H9 (cell line): ENCODE data around the gene AGO3. TPM values are rescaled to one million over a fixed set of nuclear protein-coding genes. Genes with fewer than 3 reads are reported as not detected.

Experiments used
- DNase-seq: peaks from one replicate; pipeline ENCODE4 v3.0.0-alpha.2; 2017
- H2AFZ ChIP-seq: one replicate; pipeline ENCODE4 v1.6.1; 2013; ENCODE audit warnings: mild to moderate bottlenecking, low read length, control low read depth, moderate library complexity
- H2AK5ac ChIP-seq: 2 replicates; pipeline ENCODE4 v1.6.1; 2013; ENCODE audit warnings: low read length, control low read depth, mixed read lengths; ENCODE audit not compliant: insufficient read length
- H2BK120ac ChIP-seq: one replicate; pipeline ENCODE4 v1.6.1; 2013; ENCODE audit warnings: low read depth, mild to moderate bottlenecking, low read length, control low read depth, inconsistent platforms; ENCODE audit not compliant: poor library complexity, severe bottlenecking
- H2BK12ac ChIP-seq: 2 replicates; pipeline ENCODE4 v1.6.1; 2013; ENCODE audit warnings: low read length, control low read depth, mixed read lengths, low read depth; ENCODE audit not compliant: insufficient read length
- H2BK15ac ChIP-seq: 2 replicates; pipeline ENCODE4 v1.6.1; 2013; ENCODE audit warnings: low read depth, low read length, control low read depth
- H2BK20ac ChIP-seq: one replicate; pipeline ENCODE4 v1.6.1; 2013; ENCODE audit warnings: low read depth, mild to moderate bottlenecking, low read length, control low read depth, inconsistent platforms; ENCODE audit not compliant: poor library complexity, severe bottlenecking
- H2BK5ac ChIP-seq: 2 replicates; pipeline ENCODE4 v1.6.1; 2013; ENCODE audit warnings: low read length, control low read depth, mixed read lengths; ENCODE audit not compliant: insufficient read length
- H3K14ac ChIP-seq: 2 replicates; pipeline ENCODE4 v1.6.1; 2013; ENCODE audit warnings: low read length, control low read depth; ENCODE audit not compliant: insufficient read depth
- H3K18ac ChIP-seq: 2 replicates; pipeline ENCODE4 v1.6.1; 2013; ENCODE audit warnings: low read depth, mild to moderate bottlenecking, mixed read lengths, low read length, control low read depth; ENCODE audit not compliant: insufficient read length
- H3K23ac ChIP-seq: 2 replicates; pipeline ENCODE4 v1.6.1; 2013; ENCODE audit warnings: low read length, control low read depth, mixed read lengths, low read depth; ENCODE audit not compliant: insufficient read length
- H3K23me2 ChIP-seq: 2 replicates; pipeline ENCODE4 v1.6.1; 2013; ENCODE audit warnings: low read depth, mild to moderate bottlenecking, mixed read lengths, low read length, control low read depth; ENCODE audit not compliant: insufficient read length, poor library complexity, severe bottlenecking
- H3K27ac ChIP-seq: 2 replicates; pipeline ENCODE4 v1.5.1; 2013; ENCODE audit warnings: low read length, control low read depth, mixed read lengths, low read depth; ENCODE audit not compliant: insufficient read length
- H3K27me3 ChIP-seq: 2 replicates; pipeline ENCODE4 v1.6.1; 2013; ENCODE audit warnings: low read length, control low read depth, inconsistent platforms; ENCODE audit not compliant: insufficient read depth
- H3K4ac ChIP-seq: 2 replicates; pipeline ENCODE4 v1.6.1; 2013; ENCODE audit warnings: low read depth, mild to moderate bottlenecking, control low read depth, inconsistent platforms, low read length, moderate library complexity
- H3K4me1 ChIP-seq: 2 replicates; pipeline ENCODE4 v1.6.1; 2013; ENCODE audit warnings: low read length, control low read depth, inconsistent platforms; ENCODE audit not compliant: insufficient read depth
- H3K4me2 ChIP-seq: 2 replicates; pipeline ENCODE4 v1.6.1; 2013; ENCODE audit warnings: low read length, control low read depth, mixed read lengths; ENCODE audit not compliant: insufficient read length, insufficient read depth
- H3K56ac ChIP-seq: 2 replicates; pipeline ENCODE4 v1.6.1; 2013; ENCODE audit warnings: low read depth, mild to moderate bottlenecking, mixed read lengths, low read length, control low read depth; ENCODE audit not compliant: insufficient read length
- H3K79me1 ChIP-seq: 2 replicates; pipeline ENCODE4 v1.6.1; 2013; ENCODE audit warnings: low read depth, mild to moderate bottlenecking, moderate library complexity, low read length, control low read depth, inconsistent platforms; ENCODE audit not compliant: insufficient read depth, poor library complexity, severe bottlenecking
- H3K79me2 ChIP-seq: 2 replicates; pipeline ENCODE4 v1.6.1; 2013; ENCODE audit warnings: low read length, control low read depth, inconsistent platforms; ENCODE audit not compliant: insufficient read depth
- H3K9ac ChIP-seq: 2 replicates; pipeline ENCODE4 v1.6.1; 2013; ENCODE audit warnings: low read length, control low read depth, mixed read lengths; ENCODE audit not compliant: insufficient read length; ENCODE audit errors: extremely low read depth
- H3K9me3 ChIP-seq: one replicate; pipeline ENCODE4 v1.6.1; 2013; ENCODE audit warnings: low read depth, low read length, inconsistent platforms; ENCODE audit not compliant: control insufficient read depth
- H3T11ph ChIP-seq: one replicate; pipeline ENCODE4 v1.6.1; 2013; ENCODE audit warnings: mild to moderate bottlenecking, low read length, control low read depth, inconsistent platforms
- H4K20me1 ChIP-seq: one replicate; pipeline ENCODE4 v1.6.1; 2013; ENCODE audit not compliant: control insufficient read depth, insufficient read length, insufficient read depth
- H4K5ac ChIP-seq: 2 replicates; pipeline ENCODE4 v1.6.1; 2013; ENCODE audit warnings: low read depth, mild to moderate bottlenecking, mixed read lengths, low read length, control low read depth; ENCODE audit not compliant: insufficient read length
- H4K8ac ChIP-seq: replicated peaks from 2 replicates; pipeline ENCODE4 v1.6.1; 2013; ENCODE audit warnings: low read length, control low read depth, mixed read lengths, low read depth; ENCODE audit not compliant: insufficient read length
- H4K91ac ChIP-seq: 2 replicates; pipeline ENCODE4 v1.6.1; 2013; ENCODE audit warnings: low read depth, mild to moderate bottlenecking, moderate library complexity, mixed read lengths, low read length, control low read depth; ENCODE audit not compliant: insufficient read length
- H3K27ac Mint-ChIP-seq, 3 experiments: 2 replicates in 2 of 3; 3 replicates in 1 of 3; pipeline ENCODE4 v1.8.0; 2020 to 2021; ENCODE audit warnings: mixed read lengths in 3 of 3, mild to moderate bottlenecking in 1 of 3, moderate library complexity in 1 of 3
- H3K27me3 Mint-ChIP-seq: 2 replicates; pipeline ENCODE4 v1.8.0; 2021; ENCODE audit warnings: low read depth, mild to moderate bottlenecking, moderate library complexity, mixed read lengths
- H3K36me3 Mint-ChIP-seq, 3 experiments: 2 replicates in 2 of 3; 3 replicates in 1 of 3; pipeline ENCODE4 v1.8.0; 2020 to 2021; ENCODE audit warnings: low read depth in 3 of 3, mixed read lengths in 3 of 3; ENCODE audit not compliant: insufficient read depth in 1 of 3
- H3K4me1 Mint-ChIP-seq, 2 experiments: 2 replicates each; pipeline ENCODE4 v1.8.0; 2020; ENCODE audit warnings: mixed read lengths in 2 of 2
- H3K4me3 Mint-ChIP-seq, 2 experiments: 2 replicates in 1 of 2; 3 replicates in 1 of 2; pipeline ENCODE4 v1.8.0; 2020 to 2021; ENCODE audit warnings: mild to moderate bottlenecking in 2 of 2, mixed read lengths in 2 of 2, moderate library complexity in 1 of 2
- H3K9me3 Mint-ChIP-seq, 2 experiments: 2 replicates in 1 of 2; 3 replicates in 1 of 2; pipeline ENCODE4 v1.8.0; 2020; ENCODE audit warnings: mild to moderate bottlenecking in 2 of 2, mixed read lengths in 2 of 2, moderate library complexity in 1 of 2
- total RNA-seq: library from RNA; stranded (reverse); gene quantifications from 2 replicates; pipeline ENCODE4 v1.2.1, GENCODE V29; 2021
- TF ChIP-seq, protein P1 (sequence below): fragments of 200-600 bp; sonication (generic); conservative IDR thresholded peaks from 3 replicates; pipeline ENCODE4 v1.8.0; 2021; ENCODE audit warnings: antibody characterized with exemption, mild to moderate bottlenecking

The AGO3 gene
- total RNA-seq, 1 experiment from 2014 or later: 27.0 TPM

GRCh38 chr1:35899941-35900340 is 31.0 kb upstream of the AGO3 start:
- no peak overlapping the region for H4K5ac ChIP-seq
- H3K4me1 ChIP-seq: no peaks in the 10 kb centered on the region
- H2AK5ac ChIP-seq: no peak overlapping the region
- no peak for DNase-seq
- no peaks in the 10 kb centered on the region for H3K9me3 ChIP-seq
- H2BK120ac ChIP-seq: no peak overlapping the region
- Mint-ChIP-seq H3K4me1 (no peaks in the 10 kb centered on the region), H3K4me3 (no peak overlapping the region), H3K27me3 (no peaks in the 10 kb centered on the region), H3K9me3 (no peaks in the 10 kb centered on the region), H3K36me3 (peaks cover 36 to 97% (median 79%) of the 10 kb centered on the region in 3 experiments; a peak in 6 of 7 replicates), H3K27ac (no peak overlapping the region; a peak in 1 of 7 replicates)
- H2BK5ac ChIP-seq: no peak overlapping the region
- no peak overlapping the region for H4K91ac ChIP-seq
- no peak overlapping the region for H3K4me2 ChIP-seq
- no peak overlapping the region for H3K9ac ChIP-seq
- no peak overlapping the region for H4K8ac ChIP-seq
- H3K23ac ChIP-seq: no peak overlapping the region
- TF ChIP-seq, protein P1, sequence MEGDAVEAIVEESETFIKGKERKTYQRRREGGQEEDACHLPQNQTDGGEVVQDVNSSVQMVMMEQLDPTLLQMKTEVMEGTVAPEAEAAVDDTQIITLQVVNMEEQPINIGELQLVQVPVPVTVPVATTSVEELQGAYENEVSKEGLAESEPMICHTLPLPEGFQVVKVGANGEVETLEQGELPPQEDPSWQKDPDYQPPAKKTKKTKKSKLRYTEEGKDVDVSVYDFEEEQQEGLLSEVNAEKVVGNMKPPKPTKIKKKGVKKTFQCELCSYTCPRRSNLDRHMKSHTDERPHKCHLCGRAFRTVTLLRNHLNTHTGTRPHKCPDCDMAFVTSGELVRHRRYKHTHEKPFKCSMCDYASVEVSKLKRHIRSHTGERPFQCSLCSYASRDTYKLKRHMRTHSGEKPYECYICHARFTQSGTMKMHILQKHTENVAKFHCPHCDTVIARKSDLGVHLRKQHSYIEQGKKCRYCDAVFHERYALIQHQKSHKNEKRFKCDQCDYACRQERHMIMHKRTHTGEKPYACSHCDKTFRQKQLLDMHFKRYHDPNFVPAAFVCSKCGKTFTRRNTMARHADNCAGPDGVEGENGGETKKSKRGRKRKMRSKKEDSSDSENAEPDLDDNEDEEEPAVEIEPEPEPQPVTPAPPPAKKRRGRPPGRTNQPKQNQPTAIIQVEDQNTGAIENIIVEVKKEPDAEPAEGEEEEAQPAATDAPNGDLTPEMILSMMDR: peak; percentile 17; the same call in 1 of the 3 replicates
- no peaks in the 10 kb centered on the region for H3K79me2 ChIP-seq
- no peaks in the 10 kb centered on the region for H3K79me1 ChIP-seq
- H3K4ac ChIP-seq: no peak overlapping the region
- H2BK15ac ChIP-seq: no peak overlapping the region
- no peak overlapping the region for H2AFZ ChIP-seq
- H2BK12ac ChIP-seq: no peak overlapping the region
- no peaks in the 10 kb centered on the region for H4K20me1 ChIP-seq
- no peak overlapping the region for H3K56ac ChIP-seq
- H2BK20ac ChIP-seq: no peak overlapping the region
- H3T11ph ChIP-seq: no peak overlapping the region
- no peaks in the 10 kb centered on the region for H3K27me3 ChIP-seq
- no peak overlapping the region for H3K18ac ChIP-seq
- H3K14ac ChIP-seq: no peak overlapping the region
- no peak overlapping the region for H3K27ac ChIP-seq
- no peaks in the 10 kb centered on the region for H3K23me2 ChIP-seq
